Measurements from ENCODE around the gene CEMIP2. TPM values are rescaled to one million over a fixed set of nuclear protein-coding genes. Genes with fewer than 3 reads are reported as not detected.

CEMIP2 gene
- total RNA-seq, 1 donor from 2014 or later = 204 TPM

GRCh38 chr9:71772726-71773125, 4.4 kb upstream of the CEMIP2 start:
- DNase-seq = no peak

DNA sequence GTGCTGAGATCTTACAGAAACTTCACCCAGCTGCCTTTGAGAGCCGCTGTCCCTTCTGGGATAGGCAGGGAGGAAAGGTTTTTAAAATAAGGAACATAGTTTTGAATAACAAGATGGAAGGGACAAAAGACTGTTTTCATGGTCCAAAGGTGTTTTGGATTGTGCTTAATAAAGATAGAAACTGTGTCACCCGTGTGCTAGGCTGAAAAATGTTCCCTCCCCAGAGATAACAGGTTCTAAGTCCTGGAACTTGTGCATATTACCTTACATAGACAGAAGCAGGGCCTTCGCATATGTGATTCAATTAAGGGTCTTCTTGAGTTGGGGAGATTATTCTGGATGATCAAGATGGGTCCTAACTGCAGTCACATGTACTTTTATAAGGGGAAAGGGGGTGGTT, 1.9 kb upstream of the CEMIP2 start:
- DNase-seq = no peak

GRCh38 chr9:71769175-71770161, 1.2 kb upstream of the CEMIP2 start:
- peak; percentile 40 for DNase-seq

DNA sequence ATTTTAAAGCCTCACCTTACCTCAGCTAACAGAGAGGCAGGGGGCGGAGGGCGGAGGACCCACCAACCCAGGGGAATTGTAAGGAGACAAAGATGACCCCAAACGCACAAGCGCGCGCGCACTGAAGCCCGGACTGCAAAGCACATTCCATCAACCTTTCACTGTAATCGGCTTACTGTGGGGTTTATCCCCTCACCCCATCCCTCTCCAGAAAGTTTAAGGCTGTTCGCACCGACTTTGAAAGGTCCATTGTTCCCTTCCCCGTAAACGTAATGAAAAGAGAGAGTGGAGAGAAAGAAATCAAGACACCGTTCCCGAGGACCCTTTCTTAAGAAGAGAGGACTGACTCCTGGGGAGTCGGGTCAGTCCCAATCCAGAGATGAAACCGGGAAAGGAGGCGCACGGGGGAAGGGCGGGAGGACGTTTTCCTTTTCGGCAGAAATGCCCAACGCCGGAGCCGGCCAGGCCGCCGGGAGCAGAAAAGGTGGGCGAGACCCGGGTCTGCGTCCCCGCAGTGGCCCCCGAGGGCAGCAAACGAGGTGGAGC, 464 bp downstream of the CEMIP2 start:
- peak; percentile 30 for DNase-seq

GRCh38 chr9:71767163-71767775, 1.0 kb downstream of the CEMIP2 start:
- no peak for DNase-seq

- no peak for DNase-seq
Observed at GRCh38 chr9:71766663-71767062, 1.6 kb downstream of the CEMIP2 start.

DNA sequence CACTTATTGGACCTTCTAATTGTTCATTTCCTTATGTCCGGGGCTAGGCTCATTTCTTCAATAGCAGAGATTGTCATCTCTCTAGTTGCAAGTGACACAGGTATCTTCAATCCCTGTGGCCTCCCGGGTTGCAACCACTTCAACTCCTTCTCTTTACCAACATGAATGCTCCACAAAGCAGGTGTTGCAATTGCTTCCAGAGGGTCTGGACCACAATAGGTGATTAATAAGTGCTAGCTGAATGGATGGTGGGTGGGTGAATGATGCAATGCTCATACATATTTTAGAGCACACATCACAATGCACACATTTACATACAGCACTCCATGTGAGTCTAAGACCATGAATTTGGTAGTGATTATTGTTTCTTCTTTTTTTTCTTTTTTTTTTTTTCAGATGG, 2.6 kb downstream of the CEMIP2 start:
- no peak for DNase-seq

- DNase-seq = no peak
Observed at GRCh38 chr9:71764891-71765290, 3.4 kb downstream of the CEMIP2 start.

- no peak for DNase-seq
Observed at GRCh38 chr9:71764463-71764862, 3.9 kb downstream of the CEMIP2 start.

GRCh38 chr9:71763832-71764231, 4.5 kb downstream of the CEMIP2 start:
- peak; percentile 35 for DNase-seq

GRCh38 chr9:71762900-71763653, 5.2 kb downstream of the CEMIP2 start:
- peak; percentile 65 for DNase-seq

DNA sequence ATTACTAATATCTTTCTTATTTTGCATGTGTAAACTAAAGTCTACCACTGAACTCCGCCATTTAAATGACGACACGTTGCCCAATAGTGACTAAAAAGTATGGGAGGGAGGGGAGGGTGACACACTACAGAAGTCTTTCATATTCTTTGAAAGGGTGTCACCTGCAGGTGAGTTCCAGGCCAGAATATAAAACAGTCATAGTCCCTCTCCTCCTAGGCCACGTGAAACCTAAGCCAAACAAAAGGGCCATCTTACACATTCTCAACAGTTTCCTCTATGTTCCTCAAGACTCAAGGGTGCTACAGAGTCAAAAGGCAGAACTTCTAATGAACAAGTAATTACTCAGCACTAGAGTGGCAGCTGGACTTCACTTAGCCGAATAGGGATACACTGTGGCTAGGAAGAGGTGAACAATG, 6.4 kb downstream of the CEMIP2 start:
- no peak for DNase-seq

- DNase-seq = peak; percentile 26
Observed at GRCh38 chr9:71760901-71761300, 7.4 kb downstream of the CEMIP2 start.

- DNase-seq = peak; percentile 83
Observed at GRCh38 chr9:71758785-71759184, 9.5 kb downstream of the CEMIP2 start.

DNA sequence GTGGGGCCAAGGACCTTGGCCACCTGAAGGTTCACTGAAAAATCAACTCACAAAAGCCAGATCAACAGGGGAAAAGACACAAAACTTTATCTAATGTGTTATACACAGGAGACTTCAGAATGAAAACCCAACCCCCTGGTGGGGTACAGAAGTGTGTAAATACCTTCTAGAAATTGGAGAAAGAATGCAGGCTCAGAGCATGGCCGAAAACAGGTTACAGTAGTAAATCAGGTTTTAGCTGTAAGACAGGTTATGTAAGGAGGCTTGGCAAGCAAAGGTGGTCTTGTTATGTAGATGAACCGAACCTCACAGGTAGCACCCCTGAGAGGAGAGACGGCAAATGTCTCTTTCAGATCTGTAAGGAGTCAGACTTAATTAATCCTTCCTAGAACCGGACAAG, 10.0 kb downstream of the CEMIP2 start:
- DNase-seq = no peak

DNA sequence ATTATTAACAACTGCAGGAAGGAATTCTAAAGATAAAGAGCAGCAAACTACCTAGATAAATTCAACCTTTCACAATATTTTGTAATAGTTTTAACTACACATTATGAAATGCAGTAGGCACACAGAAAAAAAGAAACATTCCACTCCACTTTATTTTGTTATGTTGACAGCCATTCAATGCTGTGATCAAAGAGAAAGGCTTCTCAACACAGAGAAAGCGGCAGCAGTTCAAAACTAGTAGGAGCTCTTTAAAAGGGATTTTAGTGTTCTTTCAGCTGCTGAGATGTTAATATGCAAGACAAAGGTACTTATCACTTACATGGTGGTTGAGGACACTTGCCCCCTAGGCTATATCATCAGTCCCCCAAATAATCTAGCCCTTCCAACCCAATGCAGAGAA, 11.6 kb downstream of the CEMIP2 start:
- DNase-seq = no peak

DNA sequence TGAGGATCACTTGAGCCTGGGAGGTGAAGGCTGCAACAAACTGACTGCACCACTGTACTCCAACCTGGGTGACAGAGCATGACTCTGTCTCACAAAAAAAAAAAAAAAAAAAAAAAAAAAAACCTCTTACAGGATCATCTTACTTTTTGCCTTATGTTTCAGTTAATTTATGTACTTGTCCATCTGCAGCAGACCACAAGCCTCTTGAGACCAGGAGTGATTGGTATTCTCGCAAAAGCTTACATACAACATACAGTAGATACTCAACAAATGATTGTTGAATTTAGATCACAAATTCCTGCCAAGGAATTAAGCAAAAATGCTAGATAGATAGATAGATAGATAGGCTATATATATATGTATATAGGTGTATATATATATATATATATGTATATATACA, 12.4 kb downstream of the CEMIP2 start:
- no peak for DNase-seq

- DNase-seq = no peak
Observed at GRCh38 chr9:71755230-71755629, 13.1 kb downstream of the CEMIP2 start.

DNA sequence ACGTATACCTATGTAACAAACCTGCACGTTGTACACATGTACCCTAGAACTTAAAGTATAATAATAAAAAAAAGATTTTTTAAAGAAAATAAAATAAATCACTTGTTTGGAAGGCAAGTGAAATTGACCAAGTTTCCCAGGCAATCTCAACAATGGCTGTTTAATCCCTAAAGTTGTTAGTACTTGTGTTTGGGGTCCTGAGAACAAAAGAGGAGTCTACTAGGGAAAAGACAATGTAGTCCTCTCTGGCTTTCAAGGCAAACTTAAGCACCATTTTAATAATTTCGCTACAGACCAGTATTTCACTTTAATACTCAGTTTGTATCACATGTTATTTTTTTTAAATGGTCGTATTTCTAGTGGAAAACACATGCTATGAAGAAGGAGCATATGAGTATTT, 14.2 kb downstream of the CEMIP2 start:
- no peak for DNase-seq

GRCh38 chr9:71752928-71753327, 15.4 kb downstream of the CEMIP2 start:
- DNase-seq = no peak

DNA sequence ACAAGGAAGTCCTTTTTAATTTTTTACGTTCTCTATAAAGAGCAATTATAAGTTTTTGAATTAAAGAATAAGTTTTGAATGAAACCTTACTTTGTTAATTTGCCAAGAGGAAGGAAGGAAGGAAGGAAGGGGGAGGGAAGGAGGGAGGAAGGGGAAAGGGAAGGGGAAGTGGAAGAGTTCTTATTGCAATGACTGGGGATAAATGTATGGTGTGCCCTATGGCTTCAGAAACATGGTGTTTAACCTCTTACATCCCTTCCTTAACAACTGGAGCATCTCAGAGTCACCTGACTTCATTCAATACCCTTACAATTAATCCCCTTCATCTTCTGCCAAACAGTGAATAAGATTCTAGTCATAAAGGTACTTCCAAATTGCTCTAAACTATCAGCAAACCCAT, 16.0 kb downstream of the CEMIP2 start:
- DNase-seq = no peak

GRCh38 chr9:71748280-71748743, 20.0 kb downstream of the CEMIP2 start:
- DNase-seq = peak; percentile 73

- DNase-seq = no peak
Observed at GRCh38 chr9:71747576-71747975, 20.7 kb downstream of the CEMIP2 start.
